CD14-positive monocyte (primary cell): ENCODE results near the gene FHOD3. TPM values are rescaled to one million over a fixed set of nuclear protein-coding genes. Genes with fewer than 3 reads are reported as not detected.

Source experiments
- DNase-seq, 3 donors: peaks; one replicate each; pipeline ENCODE4 v3.0.0-alpha.2; 2011 to 2022
- H2AFZ ChIP-seq: 2 replicates; pipeline ENCODE4 v1.6.0; 2012; ENCODE audit warnings: mild to moderate bottlenecking, low read depth, low read length, inconsistent platforms; ENCODE audit not compliant: insufficient read depth, poor library complexity, severe bottlenecking
- H3K27ac ChIP-seq, 2 donors: 1 replicate in 1 of 2; 2 replicates in 1 of 2; pipeline ENCODE4 v1.5.1; 2012 to 2013; ENCODE audit warnings: low read length in 2 of 2, control low read depth in 1 of 2, inconsistent platforms in 1 of 2, low read depth in 1 of 2, mild to moderate bottlenecking in 1 of 2
- H3K27me3 ChIP-seq, 2 donors: one replicate each; pipeline versions ENCODE4 v1.6.0 to v1.6.1; 2011 to 2013; ENCODE audit warnings: low read length in 2 of 2; ENCODE audit not compliant: control insufficient read depth in 2 of 2, insufficient read depth in 2 of 2
- H3K36me3 ChIP-seq, 2 donors: replicated peaks in 1 of 2; 1 replicate in 1 of 2; 2 replicates in 1 of 2; pipeline versions ENCODE4 v1.5.1 to v1.6.1; 2012 to 2013; ENCODE audit warnings: low read length in 2 of 2, control low read depth in 1 of 2, inconsistent platforms in 1 of 2, mild to moderate bottlenecking in 1 of 2; ENCODE audit not compliant: insufficient read depth in 2 of 2, control insufficient read depth in 1 of 2
- H3K4me1 ChIP-seq, 2 donors: 1 replicate in 1 of 2; 2 replicates in 1 of 2; pipeline versions ENCODE4 v1.5.1 to v1.6.1; 2012 to 2013; ENCODE audit warnings: low read length in 2 of 2, control low read depth in 1 of 2, inconsistent platforms in 1 of 2, mild to moderate bottlenecking in 1 of 2, moderate library complexity in 1 of 2; ENCODE audit not compliant: insufficient read depth in 2 of 2, control insufficient read depth in 1 of 2
- H3K4me2 ChIP-seq: replicated peaks from 2 replicates; pipeline ENCODE3; 2012; ENCODE audit warnings: low read length, moderate library complexity, mild to moderate bottlenecking; ENCODE audit not compliant: poor library complexity, severe bottlenecking; ENCODE audit errors: extremely low read depth
- H3K4me3 ChIP-seq, 3 experiments: fragments of 200-600 bp in 1 of 3; sonication (generic) in 1 of 3; replicated peaks in 1 of 3; 1 replicate in 2 of 3; 2 replicates in 1 of 3; pipeline ENCODE4 v1.5.1; 2011 to 2013; ENCODE audit warnings: low read length in 3 of 3, mild to moderate bottlenecking in 3 of 3, control low read depth in 2 of 3, low read depth in 2 of 3, inconsistent platforms in 1 of 3, moderate library complexity in 1 of 3
- H3K79me2 ChIP-seq: 2 replicates; pipeline ENCODE4 v1.6.0; 2012; ENCODE audit warnings: mild to moderate bottlenecking, control low read depth, inconsistent platforms, low read length, moderate library complexity; ENCODE audit not compliant: insufficient read depth
- H3K9ac ChIP-seq: 2 replicates; pipeline ENCODE4 v1.6.0; 2017; ENCODE audit warnings: low read length, mild to moderate bottlenecking; ENCODE audit not compliant: insufficient read depth, poor library complexity, severe bottlenecking
- H3K9me3 ChIP-seq, 2 donors: replicated peaks in 1 of 2; 1 replicate in 1 of 2; 2 replicates in 1 of 2; pipeline versions ENCODE4 v1.5.1 to v1.6.1; 2012 to 2013; ENCODE audit warnings: low read length in 2 of 2, control low read depth in 1 of 2; ENCODE audit not compliant: control insufficient read depth in 1 of 2, insufficient read depth in 1 of 2
- H4K20me1 ChIP-seq: 2 replicates; pipeline ENCODE4 v1.6.0; 2012; ENCODE audit warnings: mild to moderate bottlenecking, low read length, control low read depth, moderate library complexity; ENCODE audit not compliant: insufficient read depth
- H3K27ac Mint-ChIP-seq, 7 donors: one replicate each; pipeline ENCODE4 v1.8.0; 2020; ENCODE audit warnings: mild to moderate bottlenecking in 7 of 7, mixed read lengths in 7 of 7, moderate library complexity in 6 of 7, inconsistent platforms in 2 of 7
- H3K27me3 Mint-ChIP-seq, 3 donors: one replicate each; pipeline ENCODE4 v1.8.0; 2021 to 2022; ENCODE audit warnings: low read depth in 3 of 3, mild to moderate bottlenecking in 3 of 3, mixed read lengths in 3 of 3, moderate library complexity in 3 of 3, inconsistent platforms in 1 of 3
- H3K36me3 Mint-ChIP-seq, 2 donors: one replicate each; pipeline ENCODE4 v1.8.0; 2020; ENCODE audit warnings: mixed read lengths in 2 of 2, inconsistent platforms in 1 of 2, mild to moderate bottlenecking in 1 of 2
- H3K4me1 Mint-ChIP-seq: one replicate; pipeline ENCODE4 v1.8.0; 2020; ENCODE audit warnings: mild to moderate bottlenecking, mixed read lengths
- H3K4me3 Mint-ChIP-seq, 2 donors: one replicate each; pipeline ENCODE4 v1.8.0; 2020; ENCODE audit warnings: mild to moderate bottlenecking in 2 of 2, mixed read lengths in 2 of 2, moderate library complexity in 1 of 2
- H3K9me3 Mint-ChIP-seq, 7 donors: one replicate each; pipeline ENCODE4 v1.8.0; 2020 to 2022; ENCODE audit warnings: mixed read lengths in 7 of 7, mild to moderate bottlenecking in 6 of 7, moderate library complexity in 6 of 7, inconsistent platforms in 2 of 7
- CTCF ChIP-seq: fragments of 200-600 bp; IDR thresholded peaks from one replicate; pipeline ENCODE4 v1.8.0; 2022; ENCODE audit warnings: antibody characterized with exemption, mild to moderate bottlenecking
- WGBS: methylation state at CpG from one replicate; pipeline ENCODE4 v1.1.5; 2013; ENCODE audit warnings: missing lambda C conversion rate; ENCODE audit not compliant: insufficient coverage; 5-methylcytosine and 5-hydroxymethylcytosine counted together
- intact Hi-C, 2 donors: fragments of 100-400 bp; cut with micrococcal nuclease; formaldehyde crosslinking; loops; one replicate each; pipeline versions ENCODE4 v1.15.0 to v1.15.1; 2023
- polyA plus RNA-seq, 3 donors: library from polyadenylated mRNA; depleted of rRNA in 1 of 3; unstranded in 2 of 3; stranded (reverse) in 1 of 3; fragments of 300-500 nt in 2 of 3; fragments of >200 nt in 1 of 3; fragmentation: Illumina TruSeq in 2 of 3; gene quantifications; 1 replicate in 2 of 3; 2 replicates in 1 of 3; pipeline ENCODE4 v1.2.3, GENCODE V29; 2012 to 2021

The FHOD3 gene
- polyA plus RNA-seq, 3 donors: not detected

- Histone ChIP-seq H3K9me3 (no peaks in the 10 kb centered on the region), H3K9ac (no peak overlapping the region), H3K36me3 (no peaks in the 10 kb centered on the region), H3K4me2 (no peak overlapping the region), H3K79me2 (no peaks in the 10 kb centered on the region), H3K27ac (no peak overlapping the region), H4K20me1 (no peaks in the 10 kb centered on the region), H2AFZ (no peak overlapping the region), H3K4me1 (no peaks in the 10 kb centered on the region), H3K4me3 (no peak overlapping the region), H3K27me3 (peaks cover 0 to 2% of the 10 kb centered on the region in 2 donors)
- H3K27ac Mint-ChIP-seq: no peak overlapping the region
- H3K4me1 Mint-ChIP-seq: no peaks in the 10 kb centered on the region
- no peaks in the 10 kb centered on the region for H3K36me3 Mint-ChIP-seq
- no peak for TF ChIP-seq CTCF
- H3K27me3 Mint-ChIP-seq: peaks cover 13 to 39% (median 18%) of the 10 kb centered on the region in 3 donors
- no peak for DNase-seq
- intact Hi-C loops: no loop called here
- no peaks in the 10 kb centered on the region for H3K9me3 Mint-ChIP-seq
- H3K4me3 Mint-ChIP-seq: no peak overlapping the region
- 73% methylated on average over 5 of the region's 11 CpGs for WGBS
Measured at GRCh38 chr18:36309436-36310391, 12.2 kb downstream of the FHOD3 start.

- Mint-ChIP-seq H3K4me1 (no peaks in the 10 kb centered on the region), H3K27ac (no peak overlapping the region), H3K4me3 (no peak overlapping the region), H3K9me3 (no peaks in the 10 kb centered on the region), H3K27me3 (peaks cover 9 to 27% (median 13%) of the 10 kb centered on the region in 3 donors), H3K36me3 (no peaks in the 10 kb centered on the region)
- no peak for TF ChIP-seq CTCF
- intact Hi-C loops: no loop called here
- Histone ChIP-seq H3K4me3 (no peak overlapping the region), H2AFZ (no peak overlapping the region), H3K4me1 (no peaks in the 10 kb centered on the region), H3K9ac (no peak overlapping the region), H3K36me3 (no peaks in the 10 kb centered on the region), H3K4me2 (no peak overlapping the region), H3K9me3 (no peaks in the 10 kb centered on the region), H4K20me1 (no peaks in the 10 kb centered on the region), H3K27me3 (no peaks in the 10 kb centered on the region), H3K27ac (no peak overlapping the region), H3K79me2 (no peaks in the 10 kb centered on the region)
- DNase-seq: no peak
- WGBS: 83% methylated on average over 5 of the region's 5 CpGs
Measured at GRCh38 chr18:36311026-36311570, 13.6 kb downstream of the FHOD3 start.
